ENCODE data around the gene AMBP.

AMBP gene

GRCh38 chr9:114060070-114060469 lies 18.0 kb downstream of the AMBP start:
- Histone ChIP-seq H3K4me1 (ENCODE audit: low read depth, poor library complexity, severe bottlenecking) (no peaks in the 10 kb centered on the region), H3K27ac (no peak overlapping the region), H3K79me2 (ENCODE audit: insufficient read depth, low read depth) (no peaks in the 10 kb centered on the region), H3K4me3 (IDR thresholded peaks at IDR 0.05; ENCODE audit: insufficient read depth, low read depth, low read length) (no peak overlapping the region), H3K36me3 (ENCODE audit: insufficient read depth) (no peaks in the 10 kb centered on the region), H2AFZ (ENCODE audit: low read depth) (no peak overlapping the region), H4K20me1 (ENCODE audit: insufficient read depth) (no peaks in the 10 kb centered on the region), H3K9ac (no peak overlapping the region), H3K27me3 (ENCODE audit: insufficient read depth, low read depth) (no peaks in the 10 kb centered on the region), H3K4me2 (no peak overlapping the region)
- no peak for TF ChIP-seq CTCF (conservative IDR thresholded peaks at IDR 0.05; ENCODE audit: low read depth, low read length)

- Histone ChIP-seq H2AFZ (ENCODE audit: low read depth) (no peak overlapping the region), H3K4me3 (IDR thresholded peaks at IDR 0.05; ENCODE audit: insufficient read depth, low read depth, low read length) (no peak overlapping the region), H3K4me2 (no peak overlapping the region), H4K20me1 (ENCODE audit: insufficient read depth) (no peaks in the 10 kb centered on the region), H3K4me1 (ENCODE audit: low read depth, poor library complexity, severe bottlenecking) (no peaks in the 10 kb centered on the region), H3K27ac (no peak overlapping the region), H3K9ac (no peak overlapping the region), H3K79me2 (ENCODE audit: insufficient read depth, low read depth) (no peaks in the 10 kb centered on the region), H3K36me3 (ENCODE audit: insufficient read depth) (no peaks in the 10 kb centered on the region), H3K27me3 (ENCODE audit: insufficient read depth, low read depth) (no peaks in the 10 kb centered on the region)
- TF ChIP-seq CTCF (conservative IDR thresholded peaks at IDR 0.05; ENCODE audit: low read depth, low read length) = no peak
Measured at GRCh38 chr9:114059047-114059803, 18.9 kb downstream of the AMBP start.

- Histone ChIP-seq H3K27ac (no peak overlapping the region), H3K4me1 (ENCODE audit: low read depth, poor library complexity, severe bottlenecking) (no peaks in the 10 kb centered on the region), H3K4me3 (IDR thresholded peaks at IDR 0.05; ENCODE audit: insufficient read depth, low read depth, low read length) (no peak overlapping the region), H4K20me1 (ENCODE audit: insufficient read depth) (no peaks in the 10 kb centered on the region), H2AFZ (ENCODE audit: low read depth) (no peak overlapping the region), H3K79me2 (ENCODE audit: insufficient read depth, low read depth) (no peaks in the 10 kb centered on the region), H3K4me2 (no peak overlapping the region), H3K9ac (no peak overlapping the region), H3K27me3 (ENCODE audit: insufficient read depth, low read depth) (no peaks in the 10 kb centered on the region), H3K36me3 (ENCODE audit: insufficient read depth) (no peaks in the 10 kb centered on the region)
- TF ChIP-seq CTCF (conservative IDR thresholded peaks at IDR 0.05; ENCODE audit: low read depth, low read length) = no peak
Measured at GRCh38 chr9:114058688-114059046, 19.4 kb downstream of the AMBP start.

GRCh38 chr9:114057161-114057885 lies 20.8 kb downstream of the AMBP start:
- TF ChIP-seq CTCF (conservative IDR thresholded peaks at IDR 0.05; ENCODE audit: low read depth, low read length) = no peak
- Histone ChIP-seq H3K27ac (no peak overlapping the region), H3K36me3 (ENCODE audit: insufficient read depth) (no peaks in the 10 kb centered on the region), H4K20me1 (ENCODE audit: insufficient read depth) (no peaks in the 10 kb centered on the region), H3K4me2 (no peak overlapping the region), H3K4me3 (IDR thresholded peaks at IDR 0.05; ENCODE audit: insufficient read depth, low read depth, low read length) (no peak overlapping the region), H3K4me1 (ENCODE audit: low read depth, poor library complexity, severe bottlenecking) (no peaks in the 10 kb centered on the region), H2AFZ (ENCODE audit: low read depth) (no peak overlapping the region), H3K27me3 (ENCODE audit: insufficient read depth, low read depth) (no peaks in the 10 kb centered on the region), H3K9ac (no peak overlapping the region), H3K79me2 (ENCODE audit: insufficient read depth, low read depth) (no peaks in the 10 kb centered on the region)

Data from KMS-11 (cell line).